ENCODE data around the gene SCAPER.
A peak's percentile ranks its signal among the peaks of the same experiment; 100 is the strongest.

The SCAPER gene

GRCh38 chr15:76327191-76328105 lies 577.7 kb downstream of the SCAPER start:
- Histone ChIP-seq H3K4me1 (ENCODE audit: control insufficient read depth, insufficient read depth, low read length) (peaks cover 18% of the 10 kb centered on the region), H3K27ac (ENCODE audit: extremely low read depth, low read depth, low read length) (peak overlapping the region; percentile 52; the same call in 1 of the 2 replicates), H3K4me3 (ENCODE audit: low read depth, low read length) (no peak overlapping the region), H3K36me3 (ENCODE audit: control insufficient read depth in 2 of 2, insufficient read depth in 1 of 2, low read length in 2 of 2) (no peaks in the 10 kb centered on the region), H3K9me3 (ENCODE audit: control insufficient read depth, insufficient read depth, low read depth, low read length) (no peaks in the 10 kb centered on the region)
- ChIA-PET CTCF (interaction anchor here (0.6 to 2.1 kb wide), 11 partner anchors 14 to 1748 kb away, joined by 3 to 9 read pairs (median 3); no protein-coding TSS in a partner anchor), POLR2A (interaction anchor here (1.0 to 3.4 kb wide), 2 partner anchors 9 to 21 kb away, joined by 3 to 20 read pairs; partner anchors contain the start of gene ISL2)
- TF ChIP-seq HOXD13 (CRISPR knock-in tag; IDR thresholded peaks at IDR 0.05; ENCODE audit: borderline replicate concordance) (no peak), ZNF280D (tag by site-specific recombination; IDR thresholded peaks at IDR 0.05) (no peak), FEZF1 (tag by site-specific recombination; IDR thresholded peaks at IDR 0.05) (peak; percentile 29), ZNF510 (tag by site-specific recombination; IDR thresholded peaks at IDR 0.05; ENCODE audit: insufficient replicate concordance) (no peak), ZNF629 (tag by site-specific recombination; IDR thresholded peaks at IDR 0.05) (peak; percentile 47), ZNF843 (tag by site-specific recombination; IDR thresholded peaks at IDR 0.05) (0 out of 2 replicates have a peak, but pooled peaks have one; percentile 11), ZNF26 (tag by site-specific recombination; IDR thresholded peaks at IDR 0.05) (no peak), KLF9 (tag by site-specific recombination; IDR thresholded peaks at IDR 0.05; ENCODE audit: low read depth) (no peak), ZNF148 (tag by site-specific recombination; IDR thresholded peaks at IDR 0.05; ENCODE audit: borderline replicate concordance) (no peak), ZBTB6 (tag by site-specific recombination; IDR thresholded peaks at IDR 0.05) (peak; percentile 71; the same call in 1 of the 2 replicates), ZBTB49 (tag by site-specific recombination; IDR thresholded peaks at IDR 0.05; ENCODE audit: low read depth) (no peak), ZNF23 (tag by site-specific recombination; IDR thresholded peaks at IDR 0.05; ENCODE audit: borderline replicate concordance) (no peak), HOXA7 (CRISPR knock-in tag; IDR thresholded peaks at IDR 0.05; ENCODE audit: borderline replicate concordance) (no peak), PRDM1 (tag by site-specific recombination; IDR thresholded peaks at IDR 0.05) (no peak), ZFP41 (tag by site-specific recombination; IDR thresholded peaks at IDR 0.05; ENCODE audit: borderline replicate concordance) (no peak), ZNF184 (tag by site-specific recombination; IDR thresholded peaks at IDR 0.05) (no peak), ZNF488 (tag by site-specific recombination; IDR thresholded peaks at IDR 0.05) (no peak), TCF7L2 (IDR thresholded peaks at IDR 0.05; ENCODE audit: borderline replicate concordance, low read depth, low read length) (no peak), ZNF114 (tag by site-specific recombination; IDR thresholded peaks at IDR 0.05) (no peak), ZNF624 (tag by site-specific recombination; IDR thresholded peaks at IDR 0.05) (no peak), ZNF248 (tag by site-specific recombination; IDR thresholded peaks at IDR 0.05) (no peak), ZNF558 (tag by site-specific recombination; IDR thresholded peaks at IDR 0.05) (no peak), GLIS1 (tag by site-specific recombination; IDR thresholded peaks at IDR 0.05) (no peak), ZNF670 (tag by site-specific recombination; IDR thresholded peaks at IDR 0.05; ENCODE audit: low read depth) (no peak)

Measured in HEK293 (cell line).